ENCODE results near the gene LPCAT4. TPM values are rescaled to one million over a fixed set of nuclear protein-coding genes. Genes with fewer than 3 reads are reported as not detected.

The LPCAT4 gene
- total RNA-seq, 2 donors from 2014 or later: 46.8 to 96.5 TPM

DNA sequence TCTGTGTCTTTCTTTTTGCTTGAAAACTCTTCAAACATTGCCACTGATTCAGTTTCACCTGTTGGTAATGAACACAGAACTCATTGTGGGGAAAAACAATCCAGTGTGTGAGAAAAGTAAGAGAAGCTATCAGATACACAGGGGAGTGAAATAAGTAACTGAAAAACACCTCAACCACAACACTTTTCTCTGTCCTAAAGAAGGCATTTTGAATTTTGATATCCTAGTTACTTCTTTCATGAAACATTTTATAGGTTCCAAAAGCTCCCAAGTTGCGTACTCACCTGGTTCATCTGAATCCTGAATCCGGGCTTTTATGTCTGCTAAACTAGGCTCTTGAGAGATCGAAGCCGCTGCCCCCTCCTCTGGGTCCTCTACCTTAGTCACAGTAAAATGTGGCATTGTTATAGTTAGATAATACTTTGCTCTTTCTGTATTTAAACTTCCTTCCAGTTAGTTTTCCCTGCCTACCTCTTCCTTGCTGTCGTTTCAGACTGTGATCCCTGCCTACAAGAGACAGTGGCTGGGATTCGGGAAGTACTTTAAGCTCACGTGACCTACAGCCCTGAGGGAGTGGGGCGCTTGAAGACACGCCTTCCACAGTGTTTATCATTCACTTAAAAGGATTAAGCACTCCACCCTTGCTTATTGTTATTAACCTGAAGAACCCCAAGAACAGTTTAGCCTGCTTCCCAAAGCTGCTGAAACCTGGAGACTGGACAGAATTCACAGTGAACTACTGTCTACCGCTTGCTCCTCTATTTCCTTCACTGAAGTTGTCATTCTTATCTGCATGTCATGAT lies 48.5 kb downstream of the LPCAT4 start:
- no peaks in the 10 kb centered on the region for H3K36me3 Mint-ChIP-seq
- peak overlapping the region; percentile 71 to 87 for H3K27ac Mint-ChIP-seq
- DNase-seq (ENCODE audit: low spot score) (no peak), ATAC-seq (peak; percentile 49 to 72)
- no peaks in the 10 kb centered on the region for H3K9me3 Mint-ChIP-seq
- H3K27me3 Mint-ChIP-seq: no peaks in the 10 kb centered on the region
- peak overlapping the region; percentile 91 for H3K4me3 Mint-ChIP-seq
- H3K4me1 Mint-ChIP-seq (ENCODE audit: low read depth in 2 of 2): peaks cover 32 to 36% of the 10 kb centered on the region in 2 donors

- H3K36me3 Mint-ChIP-seq: no peaks in the 10 kb centered on the region
- peak overlapping the region in 1 of 2 donors; percentile 25 for H3K27ac Mint-ChIP-seq
- H3K4me3 Mint-ChIP-seq: no peak overlapping the region
- DNase-seq (ENCODE audit: low spot score) (no peak), ATAC-seq (no peak)
- no peaks in the 10 kb centered on the region for H3K9me3 Mint-ChIP-seq
- no peaks in the 10 kb centered on the region for H3K27me3 Mint-ChIP-seq
- H3K4me1 Mint-ChIP-seq (ENCODE audit: low read depth in 2 of 2): peaks cover 39 to 43% of the 10 kb centered on the region in 2 donors
Measured at GRCh38 chr15:34314491-34315490, 52.2 kb downstream of the LPCAT4 start.

DNA sequence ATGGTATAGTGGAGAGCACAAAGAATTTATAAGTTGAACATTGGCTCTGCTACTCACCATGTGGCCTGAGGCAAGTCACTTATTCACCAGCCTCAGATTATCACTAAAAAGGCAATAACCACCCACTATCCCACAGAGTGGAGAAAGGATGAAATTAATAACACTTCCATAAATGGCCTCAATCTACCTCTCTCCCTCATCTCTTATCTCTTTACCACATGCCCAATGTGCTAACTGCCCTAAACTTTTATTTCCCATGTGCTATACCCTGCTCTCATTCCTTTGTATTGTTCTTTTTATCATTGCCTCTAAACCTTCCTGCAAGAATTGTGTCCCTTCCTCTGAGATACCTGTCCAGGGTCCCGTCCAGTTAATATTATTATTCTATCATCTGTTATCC lies 55.4 kb downstream of the LPCAT4 start:
- H3K36me3 Mint-ChIP-seq: peaks cover 6% of the 10 kb centered on the region
- no peak overlapping the region for H3K27ac Mint-ChIP-seq
- peaks cover 30 to 39% of the 10 kb centered on the region in 2 donors for H3K4me1 Mint-ChIP-seq (ENCODE audit: low read depth in 2 of 2)
- DNase-seq (ENCODE audit: low spot score): no peak
- no peaks in the 10 kb centered on the region for H3K9me3 Mint-ChIP-seq
- no peaks in the 10 kb centered on the region for H3K27me3 Mint-ChIP-seq
- no peak for ATAC-seq
- H3K4me3 Mint-ChIP-seq: no peak overlapping the region

Other genes with a start within 250 kb of the LPCAT4 start
- 10 to 100 TPM; 39.2 to 79.6 TPM for gene KATNBL1, start 157.1 kb downstream of the LPCAT4 start, total RNA-seq
- gene EMC4, start 142.2 kb downstream of the LPCAT4 start, total RNA-seq: 100 to 1,000 TPM in 1 of 2 donors, 10 to 100 TPM in 1; 93.1 to 102 TPM
- gene SLC12A6, start 29.4 kb downstream of the LPCAT4 start, total RNA-seq: 10 to 100 TPM; 49.5 to 67.3 TPM
- gene NOP10, start 24.1 kb downstream of the LPCAT4 start, total RNA-seq: 100 to 1,000 TPM; 196 to 250 TPM
- not detected for gene NUTM1, start 23.9 kb downstream of the LPCAT4 start, total RNA-seq
- gene GOLGA8A, start 70.6 kb upstream of the LPCAT4 start, total RNA-seq: 100 to 1,000 TPM; 228 to 360 TPM
- gene GOLGA8B, start 216.5 kb upstream of the LPCAT4 start, total RNA-seq: 100 to 1,000 TPM; 115 to 234 TPM